OCI-LY3 (cell line): Measurements from ENCODE around the gene ZDHHC17.

Experiments used
- CTCF ChIP-seq: fragments of 200-600, 300-600 bp; sonication (generic); IDR thresholded peaks from 2 replicates; pipeline ENCODE4 v1.5.1; 2014; ENCODE audit warnings: antibody characterized with exemption, low read length, low read depth
- EZH2phosphoT487 ChIP-seq: fragments of 200-600 bp; shearing (Covaris generic); IDR thresholded peaks from 2 replicates; pipeline ENCODE4 v1.6.1; 2018; ENCODE audit warnings: antibody characterized with exemption, mixed run types, low read depth

- TF ChIP-seq EZH2phosphoT487 (no peak), CTCF (no peak)
These were observed 48.1 kb downstream of the ZDHHC17 start for GRCh38 chr12:76811976-76812375.
